GM12873 (cell line): ENCODE results near the gene METAP1.

Experiments used
- CTCF ChIP-seq: IDR thresholded peaks from 2 replicates; pipeline ENCODE4 v1.5.1; 2012; ENCODE audit warnings: low read depth, mild to moderate bottlenecking, moderate library complexity, low read length, control low read depth; ENCODE audit not compliant: insufficient read depth; ENCODE audit errors: missing control alignments

METAP1 gene

GRCh38 chr4:99090481-99091215 is 95.1 kb downstream of the METAP1 start:
- TF ChIP-seq CTCF: no peak

- no peak for TF ChIP-seq CTCF
Measured at GRCh38 chr4:99091216-99091575, 95.7 kb downstream of the METAP1 start.

GRCh38 chr4:99099311-99099710 is 103.8 kb downstream of the METAP1 start:
- no peak for TF ChIP-seq CTCF

DNA sequence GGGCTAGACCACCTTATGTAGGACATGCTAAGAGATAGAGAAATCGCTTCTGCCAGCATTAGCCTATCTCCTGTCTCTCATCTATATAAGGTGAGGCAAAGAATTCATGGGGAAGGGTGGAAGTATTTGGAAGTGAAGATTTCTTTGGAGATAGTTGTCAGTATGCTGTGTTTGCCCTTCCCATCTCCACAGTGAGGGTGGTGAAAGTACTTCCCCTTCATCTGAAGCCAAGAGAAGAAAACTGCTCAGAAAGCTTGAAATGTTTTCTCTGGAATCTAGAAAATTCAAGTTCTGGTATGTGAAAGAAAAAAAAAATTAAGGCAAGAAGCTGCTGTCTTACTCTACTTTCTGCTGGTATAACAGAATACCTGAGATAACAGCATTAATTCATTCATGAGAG is 105.4 kb downstream of the METAP1 start:
- no peak for TF ChIP-seq CTCF

GRCh38 chr4:99102634-99103033 is 107.1 kb downstream of the METAP1 start:
- TF ChIP-seq CTCF: no peak

- no peak for TF ChIP-seq CTCF
Measured at GRCh38 chr4:99103166-99103565, 107.6 kb downstream of the METAP1 start.

GRCh38 chr4:99104153-99104552 is 108.6 kb downstream of the METAP1 start:
- TF ChIP-seq CTCF: no peak
